Peyer's patch (tissue), 4 donors: ENCODE measurements around the gene MLH3. TPM values are rescaled to one million over a fixed set of nuclear protein-coding genes. Genes with fewer than 3 reads are reported as not detected.

Experiments used
- DNase-seq, 3 donors: peaks; one replicate each; pipeline ENCODE4 v3.0.0-alpha.2; 2017 to 2019
- H3K27ac ChIP-seq, 4 donors: fragments of 200-600 bp; sonication (generic); one replicate each; pipeline ENCODE4 v1.5.1; 2016 to 2019
- H3K27me3 ChIP-seq, 2 donors: fragments of 200-600 bp; sonication (generic); one replicate each; pipeline ENCODE4 v1.5.1; 2019
- H3K36me3 ChIP-seq, 3 donors: fragments of 200-600 bp; sonication (generic); one replicate each; pipeline ENCODE4 v1.5.1; 2016 to 2019
- H3K4me1 ChIP-seq, 4 donors: fragments of 200-600 bp; sonication (generic); one replicate each; pipeline ENCODE4 v1.5.1; 2016 to 2019
- H3K4me3 ChIP-seq, 4 donors: fragments of 200-600 bp; sonication (generic); 1 replicate in 3 of 4; 2 replicates in 1 of 4; pipeline ENCODE4 v1.5.1; 2016 to 2019; ENCODE audit warnings: mild to moderate bottlenecking in 1 of 4
- H3K9me3 ChIP-seq, 4 donors: fragments of 200-600 bp; sonication (generic); one replicate each; pipeline ENCODE4 v1.5.1; 2016 to 2019; ENCODE audit warnings: mild to moderate bottlenecking in 1 of 4
- POLR2A ChIP-seq, 2 donors: fragments of 450-650 bp; IDR thresholded peaks; one replicate each; pipeline ENCODE4 v1.5.1; 2017; ENCODE audit warnings: antibody characterized with exemption in 2 of 2, mild to moderate bottlenecking in 2 of 2, moderate library complexity in 2 of 2
- total RNA-seq, 4 donors: library from RNA; depleted of rRNA; stranded (reverse); fragments of >200 nt; gene quantifications; one replicate each; pipeline ENCODE4 v1.1.0, GENCODE V29; 2016
- TF ChIP-seq, protein P1 (sequence below), 6 experiments: fragments of 450-650 bp in 4 of 6; fragments of 200-600 bp in 2 of 6; sonication (generic) in 1 of 6; IDR thresholded peaks; one replicate each; pipeline ENCODE4 v1.5.1; 2017 to 2019; ENCODE audit warnings: antibody characterized with exemption in 6 of 6, mild to moderate bottlenecking in 3 of 6, moderate library complexity in 1 of 6

MLH3 gene
- total RNA-seq, 4 donors from 2014 or later: 40.6 to 57.0 (median 48.5) TPM

DNA sequence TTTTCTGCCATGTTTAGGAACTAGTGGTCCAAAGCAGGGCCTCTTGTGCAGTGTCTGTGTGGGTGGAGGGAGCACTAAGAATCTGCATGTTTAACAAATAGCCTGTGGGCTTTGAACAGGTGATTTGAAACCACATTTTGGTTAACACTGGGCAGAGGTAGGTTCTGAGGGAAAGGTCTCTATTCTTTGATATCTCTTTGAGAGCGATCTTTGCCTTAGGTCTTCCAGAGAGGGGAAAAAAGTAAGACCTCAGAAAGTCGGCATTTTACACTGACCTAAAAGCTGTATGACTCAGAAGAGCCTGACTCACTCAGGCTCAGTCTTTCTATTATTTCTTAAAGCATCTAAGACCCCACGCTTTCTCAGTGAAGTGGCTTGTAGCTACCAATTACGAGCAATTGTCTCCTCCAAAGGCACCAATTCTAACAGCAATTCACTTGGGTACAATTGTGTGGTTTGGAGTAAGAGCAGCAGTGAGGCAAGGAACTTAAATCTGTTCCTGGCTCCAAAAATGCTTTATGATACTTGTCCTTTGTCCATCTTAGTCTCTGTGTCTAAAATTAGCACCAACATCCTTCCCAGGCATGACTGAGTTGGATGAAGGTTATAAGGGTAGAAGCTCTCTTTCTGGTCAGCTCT, 39.8 kb downstream of the MLH3 start:
- no peaks in the 10 kb centered on the region for H3K9me3 ChIP-seq
- TF ChIP-seq, protein P1, sequence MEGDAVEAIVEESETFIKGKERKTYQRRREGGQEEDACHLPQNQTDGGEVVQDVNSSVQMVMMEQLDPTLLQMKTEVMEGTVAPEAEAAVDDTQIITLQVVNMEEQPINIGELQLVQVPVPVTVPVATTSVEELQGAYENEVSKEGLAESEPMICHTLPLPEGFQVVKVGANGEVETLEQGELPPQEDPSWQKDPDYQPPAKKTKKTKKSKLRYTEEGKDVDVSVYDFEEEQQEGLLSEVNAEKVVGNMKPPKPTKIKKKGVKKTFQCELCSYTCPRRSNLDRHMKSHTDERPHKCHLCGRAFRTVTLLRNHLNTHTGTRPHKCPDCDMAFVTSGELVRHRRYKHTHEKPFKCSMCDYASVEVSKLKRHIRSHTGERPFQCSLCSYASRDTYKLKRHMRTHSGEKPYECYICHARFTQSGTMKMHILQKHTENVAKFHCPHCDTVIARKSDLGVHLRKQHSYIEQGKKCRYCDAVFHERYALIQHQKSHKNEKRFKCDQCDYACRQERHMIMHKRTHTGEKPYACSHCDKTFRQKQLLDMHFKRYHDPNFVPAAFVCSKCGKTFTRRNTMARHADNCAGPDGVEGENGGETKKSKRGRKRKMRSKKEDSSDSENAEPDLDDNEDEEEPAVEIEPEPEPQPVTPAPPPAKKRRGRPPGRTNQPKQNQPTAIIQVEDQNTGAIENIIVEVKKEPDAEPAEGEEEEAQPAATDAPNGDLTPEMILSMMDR (IDR thresholded peaks at IDR 0.05): no peak
- TF ChIP-seq POLR2A (IDR thresholded peaks at IDR 0.05): no peak
- H3K27ac ChIP-seq: peak overlapping the region in 2 of 4 donors; percentile 7 to 19
- no peaks in the 10 kb centered on the region for H3K27me3 ChIP-seq
- H3K36me3 ChIP-seq: peaks cover 1 to 77% (median 9%) of the 10 kb centered on the region in 3 donors
- no peak overlapping the region for H3K4me3 ChIP-seq
- no peaks in the 10 kb centered on the region for H3K4me1 ChIP-seq
- no peak for DNase-seq

DNA sequence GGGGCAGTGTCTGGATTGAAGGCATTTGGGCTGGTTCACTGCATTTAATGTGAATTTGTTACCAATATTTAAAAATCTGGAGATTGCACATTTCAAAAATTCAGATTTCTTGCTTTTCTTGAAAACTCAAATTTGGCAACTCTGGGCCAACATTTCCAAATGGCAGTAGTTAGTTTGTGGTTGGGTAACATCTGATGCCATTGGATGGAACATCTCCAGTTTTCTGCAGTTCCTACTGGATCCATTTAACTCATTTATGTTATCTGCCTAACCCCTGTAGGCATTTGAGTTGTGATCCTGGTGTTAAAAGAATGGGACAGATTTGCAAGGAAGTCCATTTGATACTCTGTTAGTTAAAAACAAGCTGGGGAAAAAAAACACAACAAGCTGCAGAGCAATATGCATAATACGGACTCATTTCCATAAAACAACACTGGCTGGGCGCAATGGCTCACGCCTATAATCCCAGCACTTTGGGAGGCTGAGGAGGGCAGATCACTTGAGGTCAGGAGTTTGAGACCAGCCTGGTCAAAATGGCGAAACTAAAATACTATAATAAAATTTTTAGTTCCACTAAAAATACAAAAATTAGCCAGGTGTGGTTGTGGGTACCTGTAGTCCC, 40.7 kb downstream of the MLH3 start:
- Histone ChIP-seq H3K9me3 (no peaks in the 10 kb centered on the region), H3K4me3 (no peak overlapping the region), H3K36me3 (peaks cover 0 to 77% (median 5%) of the 10 kb centered on the region in 3 donors), H3K4me1 (no peaks in the 10 kb centered on the region), H3K27ac (peak overlapping the region in 1 of 4 donors; percentile 7), H3K27me3 (no peaks in the 10 kb centered on the region)
- no peak for DNase-seq
- TF ChIP-seq, protein P1 (IDR thresholded peaks at IDR 0.05): no peak
- no peak for TF ChIP-seq POLR2A (IDR thresholded peaks at IDR 0.05)

DNA sequence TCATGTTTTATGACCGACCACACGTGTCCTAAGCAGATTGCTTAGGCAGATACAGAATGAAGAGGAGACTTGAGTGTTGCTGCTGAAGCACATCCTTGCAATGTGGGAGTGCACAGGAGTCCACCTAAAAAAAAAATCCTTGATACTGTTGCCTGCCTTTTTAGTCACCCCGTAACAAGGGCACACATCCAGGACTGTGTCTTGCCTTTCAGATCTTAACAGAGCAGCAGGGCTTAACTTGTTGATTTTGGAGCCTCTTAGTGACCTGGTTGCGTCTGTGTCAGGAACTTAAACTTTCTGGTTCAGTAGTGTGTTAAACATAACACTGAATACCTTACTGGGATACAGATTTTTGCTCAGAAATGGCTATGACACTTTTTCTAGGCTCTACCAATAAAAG, 42.1 kb downstream of the MLH3 start:
- H3K9me3 ChIP-seq: no peaks in the 10 kb centered on the region
- no peaks in the 10 kb centered on the region for H3K27me3 ChIP-seq
- H3K4me1 ChIP-seq: peaks cover 0 to 1% (median 0%) of the 10 kb centered on the region in 4 donors
- H3K4me3 ChIP-seq: no peak overlapping the region
- TF ChIP-seq, protein P1 (IDR thresholded peaks at IDR 0.05): no peak
- no peak for TF ChIP-seq POLR2A (IDR thresholded peaks at IDR 0.05)
- no peak overlapping the region for H3K27ac ChIP-seq
- no peak for DNase-seq
- H3K36me3 ChIP-seq: peaks cover 0 to 71% (median 1%) of the 10 kb centered on the region in 3 donors

DNA sequence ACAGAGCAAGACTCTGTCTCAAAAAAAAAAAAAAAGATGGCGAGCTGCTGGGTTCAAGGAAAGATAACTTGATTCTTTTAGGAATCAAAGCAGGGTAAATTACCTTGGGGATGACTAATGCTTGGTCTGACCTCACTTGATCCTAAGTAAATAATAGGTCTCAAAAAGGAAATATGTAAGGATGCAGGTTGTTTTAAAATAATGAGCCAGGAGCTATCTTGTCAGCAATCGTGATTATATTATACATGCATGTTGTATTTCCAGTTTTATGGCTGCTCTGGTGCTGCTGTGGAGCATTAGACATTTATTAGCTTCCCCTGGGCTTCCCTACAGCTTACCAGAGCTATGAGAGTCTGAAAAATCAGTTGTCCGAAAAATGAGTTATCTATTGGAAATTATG, 45.9 kb downstream of the MLH3 start:
- Histone ChIP-seq H3K4me3 (no peak overlapping the region), H3K4me1 (peaks cover 0 to 10% (median 0%) of the 10 kb centered on the region in 4 donors), H3K27me3 (no peaks in the 10 kb centered on the region), H3K9me3 (no peaks in the 10 kb centered on the region), H3K36me3 (peaks cover 0 to 53% (median 0%) of the 10 kb centered on the region in 3 donors), H3K27ac (no peak overlapping the region)
- TF ChIP-seq, protein P1 (IDR thresholded peaks at IDR 0.05): no peak
- TF ChIP-seq POLR2A (IDR thresholded peaks at IDR 0.05): no peak
- no peak for DNase-seq

DNA sequence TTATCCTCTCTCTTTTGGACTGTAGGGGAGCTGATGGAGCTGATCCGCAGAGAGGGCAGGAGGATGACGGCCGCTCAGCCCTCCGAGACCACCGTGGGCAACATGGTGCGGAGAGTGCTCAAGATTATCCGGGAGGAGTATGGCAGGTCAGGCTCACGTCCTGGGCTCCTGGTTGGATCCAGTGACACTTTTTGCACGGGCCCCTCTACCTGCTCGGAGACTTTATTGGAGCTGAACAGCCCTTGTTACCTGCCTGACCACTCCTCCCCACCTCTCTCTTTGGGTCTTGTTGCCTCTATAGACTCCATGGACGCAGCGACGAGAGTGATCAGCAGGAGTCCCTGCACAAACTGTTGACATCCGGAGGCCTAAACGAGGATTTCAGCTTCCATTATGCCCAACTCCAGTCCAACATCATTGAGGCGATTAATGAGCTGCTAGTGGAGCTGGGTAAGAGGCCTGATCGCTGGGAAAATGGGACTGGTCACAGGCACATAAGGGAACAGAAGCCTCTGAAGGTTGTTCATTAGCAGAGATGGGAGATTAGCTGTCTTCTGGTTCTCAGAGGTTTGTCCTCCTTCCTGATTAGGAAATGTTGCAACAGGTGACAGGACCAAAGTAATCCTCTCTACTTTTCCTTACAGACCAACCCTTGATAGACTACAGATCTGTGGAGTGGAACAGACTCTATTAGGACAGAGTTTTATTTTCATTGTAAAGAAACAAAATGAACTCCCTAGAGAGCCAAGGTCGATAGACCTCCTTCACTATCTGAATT, 47.8 kb downstream of the MLH3 start:
- H3K9me3 ChIP-seq: no peaks in the 10 kb centered on the region
- no peak for TF ChIP-seq POLR2A (IDR thresholded peaks at IDR 0.05)
- TF ChIP-seq, protein P1 (IDR thresholded peaks at IDR 0.05): no peak

More for the DNA sequence above, 47.8 kb downstream of the MLH3 start:
- peak in 1 of 3 donors; percentile 54 for DNase-seq
- Histone ChIP-seq H3K4me1 (peaks cover 0 to 10% (median 0%) of the 10 kb centered on the region in 4 donors), H3K27ac (peak overlapping the region; percentile 74 to 83 (median 79)), H3K4me3 (peak overlapping the region; percentile 61 to 96 (median 76)), H3K27me3 (no peaks in the 10 kb centered on the region), H3K36me3 (peaks cover 0 to 34% (median 0%) of the 10 kb centered on the region in 3 donors)
